PC-9 (cell line): ENCODE data around the gene MAN1B1. TPM values are rescaled to one million over a fixed set of nuclear protein-coding genes. Genes with fewer than 3 reads are reported as not detected.

Experiments used
- BruUV-seq: library from RNA; stranded (reverse); fragments of 400-500 nt; replicated peaks from 2 replicates; lab custom pipeline; 2021; lab: Mats Ljungman, UMichigan
- CTCF ChIA-PET: fragments of 300-600 bp; sonication (Branson Sonifier 250); formaldehyde crosslinking; loops from one replicate; lab custom pipeline; 2022; ENCODE audit warnings: antibody characterized with exemption; lab: Charles Lee
- POLR2A ChIA-PET: fragments of 300-600 bp; sonication (Branson Sonifier 250); formaldehyde crosslinking; loops from one replicate; lab custom pipeline; 2022; ENCODE audit warnings: antibody characterized with exemption; ENCODE audit not compliant: unreplicated experiment; lab: Charles Lee
- DNase-seq, 2 experiments: peaks; one replicate each; pipeline versions ENCODE4 v3.0.0 to v3.0.0-alpha.2; 2015 to 2022; ENCODE audit warnings: mixed read lengths in 1 of 2
- H2AFZ ChIP-seq: fragments of 200-600 bp; sonication (generic); 2 replicates; pipeline ENCODE4 v1.8.1; 2017; ENCODE audit warnings: antibody characterized with exemption
- H3F3A ChIP-seq: fragments of 200-600 bp; sonication (generic); 2 replicates; pipeline ENCODE4 v1.8.1; 2017; ENCODE audit warnings: antibody characterized with exemption, mild to moderate bottlenecking, low read depth; ENCODE audit not compliant: insufficient read depth
- H3K27ac ChIP-seq: fragments of 200-600 bp; sonication (generic); 2 replicates; pipeline ENCODE4 v1.6.1; 2016; ENCODE audit warnings: mixed run types
- H3K27me3 ChIP-seq: fragments of 200-600 bp; sonication (generic); 2 replicates; pipeline ENCODE4 v1.6.1; 2016; ENCODE audit warnings: low read depth, mixed run types; ENCODE audit not compliant: insufficient read depth
- H3K36me3 ChIP-seq: fragments of 200-600 bp; sonication (generic); 2 replicates; pipeline ENCODE4 v1.6.1; 2016; ENCODE audit warnings: low read depth, mixed run types
- H3K4me1 ChIP-seq: fragments of 200-600 bp; sonication (generic); replicated peaks from 2 replicates; pipeline ENCODE4 v1.6.1; 2016; ENCODE audit warnings: mixed run types; ENCODE audit not compliant: insufficient read depth
- H3K4me2 ChIP-seq: fragments of 200-600 bp; sonication (generic); 2 replicates; pipeline ENCODE4 v1.6.1; 2017; ENCODE audit warnings: mixed run types
- H3K4me3 ChIP-seq: fragments of 200-600 bp; sonication (generic); 2 replicates; pipeline ENCODE4 v1.6.1; 2016; ENCODE audit warnings: mixed run types
- H3K79me2 ChIP-seq: fragments of 200-600 bp; sonication (generic); 2 replicates; pipeline ENCODE4 v1.6.1; 2017; ENCODE audit warnings: low read depth, mixed run types
- H3K9me2 ChIP-seq: fragments of 200-600 bp; sonication (generic); 2 replicates; pipeline ENCODE4 v1.8.1; 2017; ENCODE audit warnings: mild to moderate bottlenecking; ENCODE audit not compliant: insufficient read depth
- H3K9me3 ChIP-seq: fragments of 200-600 bp; sonication (generic); 2 replicates; pipeline ENCODE4 v1.8.1; 2016; ENCODE audit warnings: low read depth; ENCODE audit not compliant: insufficient read depth
- H4K20me1 ChIP-seq: fragments of 200-600 bp; sonication (generic); 2 replicates; pipeline ENCODE4 v1.8.1; 2017; ENCODE audit not compliant: insufficient read depth
- EZH2 ChIP-seq: fragments of 200-600 bp; sonication (generic); IDR thresholded peaks from 2 replicates; pipeline ENCODE4 v1.8.0; 2017; ENCODE audit warnings: antibody characterized with exemption, low read depth
- intact Hi-C: fragments of 100-400 bp; cut with micrococcal nuclease; formaldehyde crosslinking; loops from one replicate; pipeline ENCODE4 v1.10.0; 2022; ENCODE audit not compliant: unreplicated experiment
- total RNA-seq: library from RNA; stranded (reverse); gene quantifications from 2 replicates; pipeline ENCODE4 v1.2.3, GENCODE V29; 2021
- TF ChIP-seq, protein P1 (sequence below): fragments of 200-600 bp; sonication (generic); conservative IDR thresholded peaks from 2 replicates; pipeline ENCODE4 v1.6.1; 2017; ENCODE audit warnings: mixed run types, antibody characterized with exemption, mild to moderate bottlenecking, moderate library complexity

MAN1B1 gene
- total RNA-seq, 1 experiment from 2014 or later, result 79.3 TPM

DNA sequence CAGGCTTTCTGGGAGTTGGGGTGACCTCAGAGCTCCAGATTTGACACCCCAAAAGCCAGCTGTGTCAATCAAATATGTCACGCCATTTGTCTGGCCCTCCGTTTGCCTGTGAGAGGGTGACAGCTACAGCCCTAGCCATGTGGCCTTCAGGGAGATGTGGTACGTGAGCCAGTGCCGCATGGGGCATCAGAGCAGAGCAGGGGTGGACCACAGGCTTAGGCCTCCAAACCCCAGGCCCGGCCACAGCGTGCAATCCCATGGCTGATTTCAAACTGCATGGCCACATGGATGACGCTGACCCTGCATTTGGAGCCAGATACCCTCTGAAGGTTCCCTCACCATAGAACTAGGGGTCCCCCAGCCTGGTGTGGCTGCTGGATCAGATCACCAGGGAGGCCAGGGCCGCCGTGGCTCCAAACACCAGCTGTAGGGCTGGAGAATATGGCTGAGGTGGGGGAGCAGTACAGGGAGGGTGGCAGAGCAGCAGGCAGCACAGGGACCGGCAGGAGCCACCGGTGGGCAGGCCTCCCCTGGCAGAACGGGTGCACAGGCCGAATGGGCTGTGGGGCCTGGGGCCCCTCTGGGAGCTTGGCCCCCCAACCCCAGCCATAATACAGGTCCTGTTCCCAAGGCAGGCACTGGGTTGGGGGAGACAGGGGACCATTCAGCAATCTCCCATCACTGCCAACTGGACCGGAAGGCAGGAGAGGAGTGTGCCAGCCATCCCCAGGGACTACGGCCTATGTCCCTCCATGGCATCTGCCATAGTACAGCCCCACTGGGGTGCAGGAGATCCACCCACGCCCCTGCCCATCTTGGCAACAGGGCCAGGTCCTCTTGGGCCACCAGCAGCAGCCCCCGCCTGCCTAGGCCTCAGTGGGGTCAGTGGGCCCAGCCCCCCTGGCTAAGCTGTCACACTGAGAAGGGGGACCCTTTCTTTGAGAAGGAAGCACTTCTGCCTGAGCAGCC, 18.0 kb upstream of the MAN1B1 start:
- POLR2A ChIA-PET, result interaction anchor here (0.6 kb wide), 2 partner anchors 18 to 35 kb away, joined by 3 read pairs; no protein-coding TSS in a partner anchor
- Histone ChIP-seq H3K27ac (no peak overlapping the region), H3K9me2 (no peaks in the 10 kb centered on the region), H4K20me1 (peaks cover 10% of the 10 kb centered on the region; the same call in 1 of the 2 replicates), H3K4me1 (peaks cover 25% of the 10 kb centered on the region), H2AFZ (no peak overlapping the region), H3K79me2 (peaks cover 18% of the 10 kb centered on the region; the same call in 1 of the 2 replicates), H3K9me3 (no peaks in the 10 kb centered on the region), H3F3A (peaks cover 20% of the 10 kb centered on the region), H3K36me3 (no peaks in the 10 kb centered on the region), H3K4me3 (peak overlapping the region; percentile 67), H3K4me2 (peak overlapping the region; percentile 90), H3K27me3 (no peaks in the 10 kb centered on the region)
- intact Hi-C loops, result loop anchor here (1.0 kb wide), 1 partner anchor 49 kb away; no protein-coding TSS in a partner anchor
- TF ChIP-seq, protein P1, sequence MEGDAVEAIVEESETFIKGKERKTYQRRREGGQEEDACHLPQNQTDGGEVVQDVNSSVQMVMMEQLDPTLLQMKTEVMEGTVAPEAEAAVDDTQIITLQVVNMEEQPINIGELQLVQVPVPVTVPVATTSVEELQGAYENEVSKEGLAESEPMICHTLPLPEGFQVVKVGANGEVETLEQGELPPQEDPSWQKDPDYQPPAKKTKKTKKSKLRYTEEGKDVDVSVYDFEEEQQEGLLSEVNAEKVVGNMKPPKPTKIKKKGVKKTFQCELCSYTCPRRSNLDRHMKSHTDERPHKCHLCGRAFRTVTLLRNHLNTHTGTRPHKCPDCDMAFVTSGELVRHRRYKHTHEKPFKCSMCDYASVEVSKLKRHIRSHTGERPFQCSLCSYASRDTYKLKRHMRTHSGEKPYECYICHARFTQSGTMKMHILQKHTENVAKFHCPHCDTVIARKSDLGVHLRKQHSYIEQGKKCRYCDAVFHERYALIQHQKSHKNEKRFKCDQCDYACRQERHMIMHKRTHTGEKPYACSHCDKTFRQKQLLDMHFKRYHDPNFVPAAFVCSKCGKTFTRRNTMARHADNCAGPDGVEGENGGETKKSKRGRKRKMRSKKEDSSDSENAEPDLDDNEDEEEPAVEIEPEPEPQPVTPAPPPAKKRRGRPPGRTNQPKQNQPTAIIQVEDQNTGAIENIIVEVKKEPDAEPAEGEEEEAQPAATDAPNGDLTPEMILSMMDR, result no peak
- no peak for TF ChIP-seq EZH2
- DNase-seq, result no peak
- no TSS peak for BruUV-seq
- CTCF ChIA-PET, result interaction anchor here (0.5 to 3.3 kb wide), 11 partner anchors 10 to 168 kb away, joined by 3 to 19 read pairs (median 4); partner anchors contain the start of genes MAN1B1 and NPDC1

DNA sequence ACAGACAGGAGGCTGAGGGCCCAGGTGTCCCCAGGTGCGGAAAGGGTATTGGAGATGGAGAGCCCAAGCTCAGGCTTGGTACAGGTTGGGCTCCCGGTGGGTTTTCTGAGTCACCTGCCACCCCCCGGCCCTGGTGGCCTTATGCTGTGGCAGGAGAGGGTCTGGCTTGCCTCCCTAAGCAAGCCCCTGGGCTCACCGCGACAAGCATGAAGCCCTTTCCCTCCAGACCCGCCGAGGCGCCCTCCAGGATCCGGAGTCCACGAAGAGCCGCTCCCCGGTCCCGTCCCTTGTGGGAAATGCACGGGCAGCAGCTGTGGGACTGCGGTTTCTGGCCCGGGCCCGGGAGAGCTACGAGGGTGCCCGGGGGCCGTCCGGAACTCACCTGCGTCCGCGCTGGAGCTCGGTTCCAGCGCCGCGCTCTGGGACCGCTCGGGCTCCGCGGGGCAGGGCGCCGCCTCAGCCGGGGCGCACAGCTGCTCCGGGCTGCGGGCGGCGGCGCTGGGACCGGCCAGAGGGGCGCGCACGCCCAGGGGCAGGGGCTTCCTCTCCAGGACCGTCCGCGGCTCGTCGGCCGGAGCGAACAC, 17.2 kb upstream of the MAN1B1 start:
- POLR2A ChIA-PET, result interaction anchor here (0.6 to 0.7 kb wide), 2 partner anchors 35 to 80 kb away, joined by 3 to 10 read pairs; no protein-coding TSS in a partner anchor
- peaks cover 23% of the 10 kb centered on the region for H3F3A ChIP-seq
- no peaks in the 10 kb centered on the region for H3K9me2 ChIP-seq
- H2AFZ ChIP-seq, result no peak overlapping the region; the same call in 1 of the 2 replicates
- intact Hi-C loops, result loop anchor here (1.0 kb wide), 2 partner anchors 17 to 158 kb away; partner anchors contain the start of genes MAN1B1 and RNF224
- no peak overlapping the region for H3K27ac ChIP-seq
- peaks cover 18% of the 10 kb centered on the region; the same call in 1 of the 2 replicates for H3K79me2 ChIP-seq
- TF ChIP-seq EZH2, result no peak
- TF ChIP-seq, protein P1, result no peak
- H4K20me1 ChIP-seq, result peaks cover 10% of the 10 kb centered on the region; the same call in 1 of the 2 replicates
- H3K4me3 ChIP-seq, result peak overlapping the region; percentile 67
- CTCF ChIA-PET, result interaction anchor here (0.5 to 2.0 kb wide), 7 partner anchors 9 to 357 kb away, joined by 3 to 10 read pairs (median 5); partner anchors contain the start of gene DIPK1B
- peaks cover 25% of the 10 kb centered on the region for H3K4me1 ChIP-seq
- no peak for DNase-seq
- BruUV-seq, result no TSS peak
- no peaks in the 10 kb centered on the region for H3K27me3 ChIP-seq
- peak overlapping the region; percentile 90 for H3K4me2 ChIP-seq
- H3K36me3 ChIP-seq, result no peaks in the 10 kb centered on the region
- no peaks in the 10 kb centered on the region for H3K9me3 ChIP-seq
